Calu3 (cell line): ENCODE measurements around the gene GOLGA5. TPM values are rescaled to one million over a fixed set of nuclear protein-coding genes. Genes with fewer than 3 reads are reported as not detected.
"Not testable (repeated sequence)": the region's sequence is repeated elsewhere in the genome, so short reads cannot be mapped to it uniquely, and the experiment has no call there.

Source experiments
- BruUV-seq: library from RNA; stranded (reverse); fragments of 400-500 nt; replicated peaks from 2 replicates; lab custom pipeline; 2021; lab: Mats Ljungman, UMichigan
- CTCF ChIA-PET: fragments of 300-600 bp; sonication (Branson Sonifier 250); formaldehyde crosslinking; loops from one replicate; lab custom pipeline; 2022; ENCODE audit warnings: antibody characterized with exemption; lab: Charles Lee
- DNase-seq: peaks from one replicate; pipeline ENCODE4 v3.0.0; 2022
- H3K27ac Mint-ChIP-seq: one replicate; pipeline ENCODE4 v1.8.0; 2022; ENCODE audit warnings: mixed read lengths; ENCODE audit not compliant: unreplicated experiment
- H3K27me3 Mint-ChIP-seq: one replicate; pipeline ENCODE4 v1.8.0; 2022; ENCODE audit warnings: mixed read lengths; ENCODE audit not compliant: unreplicated experiment
- H3K36me3 Mint-ChIP-seq: one replicate; pipeline ENCODE4 v1.8.0; 2022; ENCODE audit warnings: mild to moderate bottlenecking, moderate library complexity, mixed read lengths; ENCODE audit not compliant: insufficient read depth, unreplicated experiment
- H3K4me1 Mint-ChIP-seq: one replicate; pipeline ENCODE4 v1.8.0; 2022; ENCODE audit warnings: mild to moderate bottlenecking, low read depth, mixed read lengths; ENCODE audit not compliant: unreplicated experiment
- H3K4me3 Mint-ChIP-seq: one replicate; pipeline ENCODE4 v1.8.0; 2022; ENCODE audit warnings: mild to moderate bottlenecking, low read depth, moderate library complexity, mixed read lengths; ENCODE audit not compliant: unreplicated experiment
- H3K9me3 Mint-ChIP-seq: one replicate; pipeline ENCODE4 v1.8.0; 2022; ENCODE audit warnings: low read depth, mixed read lengths; ENCODE audit not compliant: unreplicated experiment
- CTCF ChIP-seq: fragments of 200-600 bp; IDR thresholded peaks from one replicate; pipeline ENCODE4 v1.8.0; 2022; ENCODE audit warnings: antibody characterized with exemption; ENCODE audit not compliant: unreplicated experiment
- intact Hi-C: fragments of 100-400 bp; cut with micrococcal nuclease; formaldehyde crosslinking; loops from one replicate; pipeline ENCODE4 v1.10.0; 2022; ENCODE audit not compliant: unreplicated experiment
- total RNA-seq: library from RNA; stranded (reverse); gene quantifications from 2 replicates; pipeline ENCODE4 v1.2.3, GENCODE V29; 2022

Gene GOLGA5
- total RNA-seq, 1 experiment from 2014 or later: 27.8 TPM

GRCh38 chr14:92774572-92774971 is 19.5 kb upstream of the GOLGA5 start:
- no peaks in the 10 kb centered on the region for H3K27me3 Mint-ChIP-seq
- no peaks in the 10 kb centered on the region for H3K36me3 Mint-ChIP-seq
- no TSS peak for BruUV-seq
- H3K4me1 Mint-ChIP-seq: no peaks in the 10 kb centered on the region
- no peak for TF ChIP-seq CTCF
- CTCF ChIA-PET: no interaction called here
- H3K9me3 Mint-ChIP-seq: no peaks in the 10 kb centered on the region
- intact Hi-C loops: no loop called here
- no peak overlapping the region for H3K27ac Mint-ChIP-seq
- no peak overlapping the region for H3K4me3 Mint-ChIP-seq
- DNase-seq: no peak

- CTCF ChIA-PET, H3K4me1 Mint-ChIP-seq, H3K9me3 Mint-ChIP-seq, DNase-seq, H3K36me3 Mint-ChIP-seq, H3K4me3 Mint-ChIP-seq, BruUV-seq, H3K27me3 Mint-ChIP-seq, intact Hi-C loops, H3K27ac Mint-ChIP-seq: not testable (repeated sequence)
These were observed 18.8 kb upstream of the GOLGA5 start for GRCh38 chr14:92775292-92775691.

- H3K27ac Mint-ChIP-seq, BruUV-seq, CTCF ChIA-PET, H3K36me3 Mint-ChIP-seq, H3K4me1 Mint-ChIP-seq, intact Hi-C loops, H3K27me3 Mint-ChIP-seq, H3K4me3 Mint-ChIP-seq, DNase-seq, H3K9me3 Mint-ChIP-seq: not testable (repeated sequence)
These were observed 15.1 kb upstream of the GOLGA5 start for GRCh38 chr14:92778868-92779565.

- DNase-seq: no peak
- H3K27ac Mint-ChIP-seq: no peak overlapping the region
- no peaks in the 10 kb centered on the region for H3K36me3 Mint-ChIP-seq
- no peak overlapping the region for H3K4me3 Mint-ChIP-seq
- CTCF ChIA-PET: interaction anchor here (0.8 kb wide), 1 partner anchor 54 kb away, joined by 4 read pairs; no protein-coding TSS in a partner anchor
- no peaks in the 10 kb centered on the region for H3K9me3 Mint-ChIP-seq
- H3K4me1 Mint-ChIP-seq: peaks cover 10% of the 10 kb centered on the region
- no peaks in the 10 kb centered on the region for H3K27me3 Mint-ChIP-seq
- intact Hi-C loops: loop anchor here (10.0 kb wide), 1 partner anchor 96 kb away; no protein-coding TSS in a partner anchor
- TF ChIP-seq CTCF: no peak
- BruUV-seq: no TSS peak
These were observed 13.5 kb upstream of the GOLGA5 start for GRCh38 chr14:92780444-92781232.

GRCh38 chr14:92781350-92781749 is 12.8 kb upstream of the GOLGA5 start:
- CTCF ChIA-PET: interaction anchor here (0.6 kb wide), 1 partner anchor 38 kb away, joined by 4 read pairs; no protein-coding TSS in a partner anchor
- no peak for DNase-seq
- Mint-ChIP-seq H3K4me3 (no peak overlapping the region), H3K36me3 (no peaks in the 10 kb centered on the region), H3K9me3 (no peaks in the 10 kb centered on the region), H3K4me1 (peaks cover 17% of the 10 kb centered on the region), H3K27me3 (no peaks in the 10 kb centered on the region), H3K27ac (no peak overlapping the region)
- TF ChIP-seq CTCF: no peak
- BruUV-seq: no TSS peak
- intact Hi-C loops: loop anchor here (10.0 kb wide), 1 partner anchor 97 kb away; no protein-coding TSS in a partner anchor
